A549 (cell line): ENCODE data around the gene TCF7L1. TPM values are rescaled to one million over a fixed set of nuclear protein-coding genes. Genes with fewer than 3 reads are reported as not detected.

Experiments used
- ATAC-seq, 2 experiments: fragments of 200-7000 bp in 1 of 2; fragments of >200 bp in 1 of 2; cut with Nextera tagmentation in 1 of 2; cut with Tn5 transposase in 1 of 2; 3 replicates each; pipeline versions ENCODE4 v1.8.0 to v1.9.1; 2018 to 2020; ENCODE audit warnings: mild to moderate bottlenecking in 1 of 2, moderate library complexity in 1 of 2
- CTCF ChIA-PET: fragments of 300-600 bp; sonication (Branson Sonifier 250); formaldehyde crosslinking; extraction: SDS; loops from one replicate; lab custom pipeline; 2021; ENCODE audit warnings: antibody characterized with exemption, inconsistent platforms; lab: Yijun Ruan, JAX
- POLR2A ChIA-PET: fragments of 350-600 bp; formaldehyde crosslinking; extraction: SDS; loops from one replicate; lab custom pipeline; 2021; ENCODE audit warnings: antibody characterized with exemption, inconsistent platforms; lab: Yijun Ruan, JAX
- DNase-seq, 2 experiments: peaks; one replicate each; pipeline versions ENCODE4 v3.0.0 to v3.0.0-alpha.2; 2011 to 2016; ENCODE audit warnings: low read depth in 1 of 2, low spot score in 1 of 2
- FAIRE-seq: peaks from 2 replicates; lab custom pipeline; 2011; peaks lifted over from hg19 to GRCh38; lab: Jason Lieb, UNC
- H3K27ac ChIP-seq, 2 experiments: fragments of >200 bp; sonication (Bioruptor Twin); formaldehyde crosslinking; 3 replicates each; pipeline ENCODE4 v1.5.1; 2016 to 2017
- H3K4me1 ChIP-seq: fragments of >200 bp; sonication (Bioruptor Twin); formaldehyde crosslinking; 3 replicates; pipeline ENCODE4 v1.6.1; 2016
- H3K4me2 ChIP-seq: fragments of >200 bp; sonication (Bioruptor Twin); formaldehyde crosslinking; 3 replicates; pipeline ENCODE4 v1.6.1; 2016
- H3K4me3 ChIP-seq: fragments of >200 bp; sonication (Bioruptor Twin); formaldehyde crosslinking; 3 replicates; pipeline ENCODE4 v1.5.1; 2016
- H3K9me3 ChIP-seq: fragments of >200 bp; sonication (Bioruptor Twin); formaldehyde crosslinking; 3 replicates; pipeline ENCODE4 v1.6.1; 2016
- ATOH8 ChIP-seq: fragments of 250-450 bp; sonication (Bioruptor Pico); IDR thresholded peaks from 2 replicates; pipeline ENCODE4 v1.5.0; 2020; ENCODE audit warnings: low read depth, mild to moderate bottlenecking, moderate library complexity
- BCL3 ChIP-seq: fragments of >200 bp; sonication (Bioruptor Twin); formaldehyde crosslinking; IDR thresholded peaks from 3 replicates; pipeline ENCODE4 v1.6.1; 2016
- CBX8 ChIP-seq: fragments of 200-600 bp; sonication (generic); IDR thresholded peaks from 2 replicates; pipeline ENCODE4 v1.6.1; 2016
- CEBPB ChIP-seq, 2 experiments: fragments of >200 bp in 1 of 2; sonication (Bioruptor Twin) in 1 of 2; formaldehyde crosslinking in 1 of 2; IDR thresholded peaks; 2 replicates each; pipeline ENCODE4 v1.6.1; 2012 to 2016
- CHD2 ChIP-seq: fragments of 150-350 bp; IDR thresholded peaks from 2 replicates; pipeline ENCODE4 v1.6.1; 2014; ENCODE audit warnings: low read length; ENCODE audit not compliant: partially characterized antibody
- CHD4 ChIP-seq: fragments of 200-600 bp; sonication (generic); IDR thresholded peaks from 2 replicates; pipeline ENCODE4 v1.6.1; 2016; ENCODE audit warnings: antibody characterized with exemption, mild to moderate bottlenecking, borderline replicate concordance
- EHMT2 ChIP-seq: fragments of 200-600 bp; sonication (generic); IDR thresholded peaks from 2 replicates; pipeline ENCODE4 v1.6.1; 2016; ENCODE audit warnings: antibody characterized with exemption, low read depth, mild to moderate bottlenecking, moderate library complexity
- ELK1 ChIP-seq: fragments of 150-350 bp; IDR thresholded peaks from 2 replicates; pipeline ENCODE4 v1.6.1; 2014; ENCODE audit warnings: low read depth, mild to moderate bottlenecking, low read length
- FOSB ChIP-seq: fragments of 250-450 bp; sonication (Bioruptor Pico); IDR thresholded peaks from 2 replicates; pipeline ENCODE4 v1.5.0; 2020; ENCODE audit warnings: mild to moderate bottlenecking, moderate library complexity
- FOSL2 ChIP-seq, 2 experiments: fragments of 450-650 bp in 1 of 2; fragments of >200 bp in 1 of 2; sonication (Bioruptor Twin) in 1 of 2; formaldehyde crosslinking; IDR thresholded peaks; 2 replicates each; pipeline versions ENCODE4 v1.5.0 to v1.6.1; 2016 to 2020; ENCODE audit warnings: mild to moderate bottlenecking in 1 of 2, moderate library complexity in 1 of 2
- HES2 ChIP-seq: fragments of >200 bp; sonication (Bioruptor Twin); formaldehyde crosslinking; IDR thresholded peaks from 2 replicates; pipeline ENCODE4 v1.6.1; 2016
- HEYL ChIP-seq: fragments of 250-450 bp; sonication (Bioruptor Pico); IDR thresholded peaks from 2 replicates; pipeline ENCODE4 v1.8.0; 2021; ENCODE audit warnings: mild to moderate bottlenecking, moderate library complexity
- HMGXB4 ChIP-seq: fragments of 250-450 bp; sonication (Bioruptor Pico); IDR thresholded peaks from 2 replicates; pipeline ENCODE4 v1.5.0; 2021; ENCODE audit warnings: mild to moderate bottlenecking, moderate library complexity, borderline replicate concordance
- HOXB13 ChIP-seq: fragments of 250-450 bp; sonication (Bioruptor Pico); IDR thresholded peaks from 2 replicates; pipeline ENCODE4 v1.5.0; 2020; ENCODE audit warnings: low read depth, mild to moderate bottlenecking, moderate library complexity
- JUNB ChIP-seq: fragments of >200 bp; sonication (Bioruptor Twin); formaldehyde crosslinking; IDR thresholded peaks from 2 replicates; pipeline ENCODE4 v1.6.1; 2016
- KDM5A ChIP-seq: fragments of 200-600 bp; sonication (generic); IDR thresholded peaks from 2 replicates; pipeline ENCODE4 v1.6.1; 2016; ENCODE audit warnings: antibody characterized with exemption, mild to moderate bottlenecking
- MAFK ChIP-seq: fragments of 450-650 bp; IDR thresholded peaks from 2 replicates; pipeline ENCODE4 v1.6.1; 2014; ENCODE audit not compliant: partially characterized antibody
- NPAS2 ChIP-seq: fragments of 250-450 bp; sonication (Bioruptor Pico); IDR thresholded peaks from 2 replicates; pipeline ENCODE4 v1.8.0; 2022; ENCODE audit warnings: mild to moderate bottlenecking, moderate library complexity, borderline replicate concordance
- PHF8 ChIP-seq: fragments of 200-600 bp; sonication (generic); IDR thresholded peaks from 2 replicates; pipeline ENCODE4 v1.6.1; 2016; ENCODE audit warnings: low read depth, mild to moderate bottlenecking, antibody characterized with exemption, moderate library complexity, borderline replicate concordance
- POLR2A ChIP-seq: IDR thresholded peaks from 2 replicates; pipeline ENCODE4 v1.6.1; 2012; ENCODE audit warnings: mild to moderate bottlenecking, low read length
- RARB ChIP-seq: fragments of 250-450 bp; sonication (Bioruptor Pico); IDR thresholded peaks from 2 replicates; pipeline ENCODE4 v1.8.0; 2021; ENCODE audit warnings: mild to moderate bottlenecking, moderate library complexity
- RCOR1 ChIP-seq: fragments of 150-350 bp; IDR thresholded peaks from 2 replicates; pipeline ENCODE4 v1.6.1; 2014; ENCODE audit warnings: antibody characterized with exemption, low read length, low read depth
- RFX5 ChIP-seq: fragments of 450-650 bp; IDR thresholded peaks from 2 replicates; pipeline ENCODE4 v1.7.1; 2014; ENCODE audit warnings: antibody characterized with exemption, mild to moderate bottlenecking, moderate library complexity
- SMC3 ChIP-seq: fragments of >200 bp; sonication (Bioruptor Twin); formaldehyde crosslinking; IDR thresholded peaks from 3 replicates; pipeline ENCODE4 v1.6.1; 2018; ENCODE audit warnings: inconsistent platforms
- SREBF2 ChIP-seq: fragments of 450-650 bp; IDR thresholded peaks from 2 replicates; pipeline ENCODE4 v1.6.1; 2014; ENCODE audit warnings: mild to moderate bottlenecking, moderate library complexity
- TP53 ChIP-seq: fragments of 250-450 bp; sonication (Bioruptor Pico); IDR thresholded peaks from 2 replicates; pipeline ENCODE4 v1.5.0; 2021; ENCODE audit warnings: mild to moderate bottlenecking, moderate library complexity
- ZSCAN20 ChIP-seq: fragments of 250-450 bp; sonication (Bioruptor Pico); IDR thresholded peaks from 2 replicates; pipeline ENCODE4 v1.8.0; 2022; ENCODE audit warnings: mild to moderate bottlenecking, moderate library complexity
- WGBS: methylation state at CpG from one replicate; pipeline ENCODE4 v1.1.6; 2017; ENCODE audit errors: missing lambda C conversion rate; 5-methylcytosine and 5-hydroxymethylcytosine counted together
- polyA plus RNA-seq, 4 experiments: library from polyadenylated mRNA; depleted of rRNA in 3 of 4; stranded (reverse); fragments of >200 nt; fragmentation: RNase III in 1 of 4; extraction: RNeasy Plus Mini Kit Qiagen cat#74134 plus additional on column Dnase treatment in 1 of 4; gene quantifications; 2 replicates in 3 of 4; 3 replicates in 1 of 4; pipeline ENCODE4 v1.2.3, GENCODE V29; 2011 to 2017

The TCF7L1 gene
- polyA plus RNA-seq, 2 of the 4 experiments (the other 2 are of a cell fraction), result 0.68 to 4.4 TPM

GRCh38 chr2:85199698-85200097 lies 66.5 kb downstream of the TCF7L1 start:
- Histone ChIP-seq H3K27ac (no peak overlapping the region), H3K9me3 (no peaks in the 10 kb centered on the region), H3K4me1 (no peaks in the 10 kb centered on the region)
- CTCF ChIA-PET, result interaction anchor here (0.6 to 1.9 kb wide), 6 partner anchors 17 to 133 kb away, joined by 3 to 8 read pairs (median 3); no protein-coding TSS in a partner anchor
- TF ChIP-seq PHF8 (no peak), HEYL (CRISPR knock-in tag) (no peak), HMGXB4 (no peak), ELK1 (no peak), KDM5A (no peak), RCOR1 (no peak), POLR2A (no peak), HES2 (no peak), CEBPB (IDR thresholded peaks at IDR 0.05) (no peak), TP53 (CRISPR knock-in tag) (no peak), HOXB13 (CRISPR knock-in tag) (no peak), ZSCAN20 (no peak), CBX8 (no peak), BCL3 (no peak), CHD2 (no peak), SMC3 (no peak), MAFK (no peak), EHMT2 (no peak)
- TF ChIP-seq, all 56 proteins: peak for 0
- no peak for FAIRE-seq
- DNase-seq, result no peak
- Histone ChIP-seq H3K4me2 (no peak overlapping the region), H3K4me3 (no peak overlapping the region)
- no peak for ATAC-seq
- WGBS, result 74% methylated on average over 3 of the region's 3 CpGs
- POLR2A ChIA-PET, result no interaction called here

- CTCF ChIA-PET, result interaction anchor here (0.6 to 1.5 kb wide), 3 partner anchors 16 to 75 kb away, joined by 3 to 5 read pairs (median 3); no protein-coding TSS in a partner anchor
- POLR2A ChIA-PET, result no interaction called here
- 84% methylated on average over 1 of the region's 1 CpG for WGBS
- Histone ChIP-seq H3K9me3 (no peaks in the 10 kb centered on the region), H3K4me3 (no peak overlapping the region), H3K4me2 (no peak overlapping the region), H3K4me1 (no peaks in the 10 kb centered on the region), H3K27ac (no peak overlapping the region)
- ATAC-seq, result no peak
- DNase-seq, result no peak
- TF ChIP-seq FOSB (CRISPR knock-in tag) (no peak), SREBF2 (no peak), NPAS2 (CRISPR knock-in tag) (no peak), EHMT2 (no peak), CHD4 (no peak), FOSL2 (IDR thresholded peaks at IDR 0.05) (no peak), FOSL2 (CRISPR knock-in tag; IDR thresholded peaks at IDR 0.05) (no peak), SMC3 (no peak), KDM5A (no peak), RARB (no peak), JUNB (no peak), RFX5 (no peak), BCL3 (no peak), HEYL (CRISPR knock-in tag) (no peak), CHD2 (no peak), ATOH8 (no peak), HMGXB4 (no peak)
- TF ChIP-seq, all 56 proteins: peak for 0
- FAIRE-seq, result no peak
Observed at GRCh38 chr2:85209887-85210286, 76.7 kb downstream of the TCF7L1 start.
